Progenitor cell of endocrine pancreas (in vitro differentiated cells): ENCODE results near the gene DROSHA. TPM values are rescaled to one million over a fixed set of nuclear protein-coding genes. Genes with fewer than 3 reads are reported as not detected.
"Not testable (repeated sequence)": the region's sequence is repeated elsewhere in the genome, so short reads cannot be mapped to it uniquely, and the experiment has no call there.

ENCODE experiments used
- DNase-seq: peaks from one replicate; pipeline ENCODE4 v3.0.0; 2021; ENCODE audit warnings: low spot score; ENCODE audit not compliant: unreplicated experiment
- H3K27ac Mint-ChIP-seq: 2 replicates; pipeline ENCODE4 v1.8.0; 2021; ENCODE audit warnings: mild to moderate bottlenecking, moderate library complexity, mixed read lengths
- H3K27me3 Mint-ChIP-seq: 2 replicates; pipeline ENCODE4 v1.8.0; 2021; ENCODE audit warnings: mixed read lengths
- H3K36me3 Mint-ChIP-seq: 2 replicates; pipeline ENCODE4 v1.8.0; 2022; ENCODE audit warnings: mixed read lengths; ENCODE audit not compliant: insufficient read depth
- H3K4me1 Mint-ChIP-seq: 2 replicates; pipeline ENCODE4 v1.8.0; 2021; ENCODE audit warnings: low read depth, mixed read lengths
- H3K4me3 Mint-ChIP-seq: 2 replicates; pipeline ENCODE4 v1.8.0; 2021; ENCODE audit warnings: low read depth, mild to moderate bottlenecking, moderate library complexity, mixed read lengths
- H3K9me3 Mint-ChIP-seq: 2 replicates; pipeline ENCODE4 v1.8.0; 2021; ENCODE audit warnings: low read depth, mixed read lengths
- total RNA-seq: library from RNA; stranded (reverse); gene quantifications from 2 replicates; pipeline ENCODE4 v1.2.1, GENCODE V29; 2021
- TF ChIP-seq, protein P1 (sequence below): fragments of 200-600 bp; sonication (generic); IDR thresholded peaks from one replicate; pipeline ENCODE4 v1.5.0; 2021; ENCODE audit warnings: antibody characterized with exemption, mild to moderate bottlenecking; ENCODE audit not compliant: unreplicated experiment

The DROSHA gene
- total RNA-seq, 1 donor from 2014 or later: 100 TPM

DNA sequence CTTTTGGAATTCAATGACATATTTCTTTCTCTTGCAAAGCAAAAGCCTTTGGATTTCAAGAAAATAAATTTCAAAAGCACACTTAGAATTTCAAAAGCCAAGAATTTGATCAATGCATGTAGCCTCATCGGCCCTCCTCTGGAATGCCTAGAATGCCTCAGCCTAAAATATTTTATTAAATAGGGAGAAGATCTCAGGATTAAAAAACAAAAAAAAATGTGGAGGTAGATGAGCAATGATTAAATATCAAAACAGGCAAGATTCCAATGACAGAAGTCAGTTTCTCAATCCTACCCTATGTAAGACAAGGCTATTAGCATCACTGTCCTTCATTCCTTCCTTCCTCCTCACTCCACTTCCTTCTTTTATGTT lies 169.4 kb downstream of the DROSHA start:
- TF ChIP-seq, protein P1, sequence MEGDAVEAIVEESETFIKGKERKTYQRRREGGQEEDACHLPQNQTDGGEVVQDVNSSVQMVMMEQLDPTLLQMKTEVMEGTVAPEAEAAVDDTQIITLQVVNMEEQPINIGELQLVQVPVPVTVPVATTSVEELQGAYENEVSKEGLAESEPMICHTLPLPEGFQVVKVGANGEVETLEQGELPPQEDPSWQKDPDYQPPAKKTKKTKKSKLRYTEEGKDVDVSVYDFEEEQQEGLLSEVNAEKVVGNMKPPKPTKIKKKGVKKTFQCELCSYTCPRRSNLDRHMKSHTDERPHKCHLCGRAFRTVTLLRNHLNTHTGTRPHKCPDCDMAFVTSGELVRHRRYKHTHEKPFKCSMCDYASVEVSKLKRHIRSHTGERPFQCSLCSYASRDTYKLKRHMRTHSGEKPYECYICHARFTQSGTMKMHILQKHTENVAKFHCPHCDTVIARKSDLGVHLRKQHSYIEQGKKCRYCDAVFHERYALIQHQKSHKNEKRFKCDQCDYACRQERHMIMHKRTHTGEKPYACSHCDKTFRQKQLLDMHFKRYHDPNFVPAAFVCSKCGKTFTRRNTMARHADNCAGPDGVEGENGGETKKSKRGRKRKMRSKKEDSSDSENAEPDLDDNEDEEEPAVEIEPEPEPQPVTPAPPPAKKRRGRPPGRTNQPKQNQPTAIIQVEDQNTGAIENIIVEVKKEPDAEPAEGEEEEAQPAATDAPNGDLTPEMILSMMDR: no peak
- Mint-ChIP-seq H3K9me3 (peaks cover 6% of the 10 kb centered on the region), H3K27ac (no peak overlapping the region), H3K4me1 (no peaks in the 10 kb centered on the region), H3K4me3 (no peak overlapping the region), H3K36me3 (no peaks in the 10 kb centered on the region), H3K27me3 (no peaks in the 10 kb centered on the region)
- no peak for DNase-seq

DNA sequence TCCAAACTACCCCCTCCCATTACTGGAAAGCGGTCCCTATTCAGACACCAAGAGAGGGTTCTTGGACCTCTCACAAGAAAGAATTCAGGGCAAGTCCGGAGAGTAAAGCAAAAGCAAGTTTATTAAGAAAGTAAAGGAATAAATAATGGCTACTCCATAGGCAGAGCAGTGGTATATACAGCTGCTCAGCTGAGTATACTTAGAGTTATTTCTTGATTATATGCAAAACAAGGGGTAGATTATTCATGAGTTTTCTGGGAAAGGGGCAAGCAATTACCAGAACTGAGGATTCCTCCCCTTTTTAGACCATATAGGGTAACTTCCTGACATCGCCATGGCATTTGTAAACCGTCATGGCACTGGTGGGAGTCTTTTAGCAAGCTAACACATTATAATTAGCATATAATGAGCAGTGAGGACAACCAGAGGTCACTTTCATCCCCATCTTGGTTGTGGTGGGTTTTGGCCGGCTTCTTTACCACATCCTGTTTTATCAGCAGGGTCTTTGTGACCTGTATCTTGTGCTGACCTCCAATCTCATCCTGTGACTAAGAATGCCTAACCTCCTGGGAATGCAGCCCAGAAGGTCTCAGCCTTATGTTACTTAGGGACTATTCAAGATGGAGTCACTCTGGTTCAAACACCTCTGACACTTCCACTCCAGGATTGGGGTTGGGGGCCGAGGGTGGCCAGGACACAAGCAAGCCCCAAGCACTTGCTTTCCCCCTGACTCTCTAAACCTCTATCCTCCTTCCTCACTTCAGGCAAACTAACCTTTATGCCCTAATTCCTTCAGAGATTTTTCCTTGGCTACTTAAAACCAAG lies 170.0 kb downstream of the DROSHA start:
- not testable (repeated sequence) for H3K9me3 Mint-ChIP-seq, H3K4me1 Mint-ChIP-seq, H3K27me3 Mint-ChIP-seq, H3K27ac Mint-ChIP-seq, H3K36me3 Mint-ChIP-seq, H3K4me3 Mint-ChIP-seq, DNase-seq

DNA sequence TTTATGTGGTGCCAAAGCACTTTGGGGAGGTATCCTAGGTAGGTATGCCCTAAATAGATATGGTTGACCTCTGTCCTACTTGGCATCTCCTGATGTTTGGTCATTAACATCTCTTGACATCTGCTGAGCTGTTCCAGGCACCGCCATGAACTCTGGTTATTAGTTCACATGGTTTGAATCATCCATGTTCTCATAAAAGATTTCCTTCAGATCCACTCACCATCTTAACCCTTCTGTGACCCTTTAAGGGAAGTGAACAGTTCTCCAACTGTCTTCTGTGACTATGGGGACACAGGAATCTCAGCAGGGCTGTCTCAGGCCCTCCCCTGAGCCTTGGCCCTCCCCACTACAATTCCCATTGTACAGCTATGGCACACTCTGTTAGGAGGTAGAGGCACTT lies 170.7 kb downstream of the DROSHA start:
- Mint-ChIP-seq H3K4me3 (no peak overlapping the region), H3K27me3 (no peaks in the 10 kb centered on the region), H3K9me3 (peaks cover 6% of the 10 kb centered on the region), H3K36me3 (no peaks in the 10 kb centered on the region), H3K4me1 (no peaks in the 10 kb centered on the region), H3K27ac (no peak overlapping the region)
- TF ChIP-seq, protein P1: no peak
- DNase-seq: no peak

DNA sequence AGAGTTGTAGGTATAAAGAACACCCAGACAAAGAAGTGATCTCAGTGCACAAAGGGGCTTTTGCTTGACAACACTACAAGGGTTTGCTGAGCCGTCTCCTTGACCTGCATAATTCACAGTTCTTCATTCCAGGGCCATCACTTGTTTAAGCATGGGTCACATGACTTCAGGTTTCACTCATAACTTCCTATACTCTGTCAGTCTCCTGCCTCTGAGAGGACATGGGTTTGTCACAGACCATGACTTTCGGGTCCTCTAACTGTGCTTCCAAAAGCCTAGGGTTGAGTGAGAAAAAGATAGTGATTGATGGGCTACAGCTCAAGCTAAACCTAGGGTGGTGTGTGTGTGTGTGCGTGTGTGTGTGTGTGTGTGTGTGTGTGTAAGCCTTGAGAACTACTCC lies 172.1 kb downstream of the DROSHA start:
- Mint-ChIP-seq H3K9me3 (peaks cover 5% of the 10 kb centered on the region), H3K4me1 (no peaks in the 10 kb centered on the region), H3K36me3 (no peaks in the 10 kb centered on the region), H3K27ac (no peak overlapping the region), H3K27me3 (no peaks in the 10 kb centered on the region), H3K4me3 (no peak overlapping the region)
- DNase-seq: no peak
- TF ChIP-seq, protein P1: no peak

DNA sequence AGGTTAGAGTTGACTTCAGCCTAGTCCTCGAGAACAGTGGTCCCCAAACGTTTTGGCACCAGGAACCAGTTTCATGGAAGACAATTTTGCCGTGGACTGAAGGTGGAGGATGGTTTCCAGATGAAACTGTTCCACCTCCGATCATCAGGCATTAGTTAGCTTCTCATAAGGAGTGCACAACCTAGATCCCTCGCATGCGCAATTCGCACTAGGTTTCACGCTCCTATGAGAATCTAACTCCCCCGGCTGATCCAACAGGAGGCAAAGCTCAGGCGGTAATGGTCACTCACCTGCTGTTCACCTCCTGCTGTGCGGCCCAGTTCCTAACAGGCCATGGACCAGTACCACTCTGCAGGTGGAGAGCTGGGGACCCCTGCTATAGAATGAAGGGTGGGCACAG lies 174.9 kb downstream of the DROSHA start:
- no peak for DNase-seq
- no peaks in the 10 kb centered on the region for H3K9me3 Mint-ChIP-seq
- peaks cover 4% of the 10 kb centered on the region for H3K4me1 Mint-ChIP-seq
- TF ChIP-seq, protein P1: no peak
- H3K27me3 Mint-ChIP-seq: no peaks in the 10 kb centered on the region
- H3K36me3 Mint-ChIP-seq: no peaks in the 10 kb centered on the region
- H3K27ac Mint-ChIP-seq: no peak overlapping the region
- H3K4me3 Mint-ChIP-seq: no peak overlapping the region

DNA sequence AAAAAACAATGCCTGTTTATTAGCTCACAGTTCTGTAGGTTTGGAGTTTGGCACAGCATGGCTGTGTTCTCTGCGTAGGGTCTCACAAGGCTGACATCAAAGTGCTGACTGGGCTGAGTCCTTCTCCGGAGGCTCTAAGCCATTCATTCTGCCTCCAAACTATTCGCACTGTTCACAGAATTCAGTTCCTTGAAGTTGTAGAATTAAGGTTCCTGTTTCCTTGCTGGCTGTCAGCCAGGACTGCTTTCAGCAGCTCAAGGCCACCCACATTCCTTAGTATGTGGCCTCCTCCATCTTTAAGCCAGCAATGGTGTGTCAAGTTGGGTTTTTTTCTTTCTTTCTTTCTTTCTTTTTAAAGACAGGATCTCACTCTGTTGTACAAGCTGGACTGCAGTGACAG lies 176.6 kb downstream of the DROSHA start:
- no peaks in the 10 kb centered on the region for H3K27me3 Mint-ChIP-seq
- H3K9me3 Mint-ChIP-seq: no peaks in the 10 kb centered on the region
- no peak for DNase-seq
- H3K36me3 Mint-ChIP-seq: no peaks in the 10 kb centered on the region
- H3K4me3 Mint-ChIP-seq: no peak overlapping the region
- H3K4me1 Mint-ChIP-seq: peaks cover 4% of the 10 kb centered on the region
- TF ChIP-seq, protein P1: no peak
- peak overlapping the region; percentile 25 for H3K27ac Mint-ChIP-seq
